Measurements from ENCODE around the gene TBL1Y. TPM values are rescaled to one million over a fixed set of nuclear protein-coding genes. Genes with fewer than 3 reads are reported as not detected.

The TBL1Y gene
- total and polyA plus RNA-seq, 8 donors = 0.08 to 1.3 (median 0.35) TPM; not detected in 4

GRCh38 chrY:7085606-7086005 lies 175.1 kb downstream of the TBL1Y start:
- Histone ChIP-seq H3K36me3 (no peaks in the 10 kb centered on the region), H3K27me3 (no peaks in the 10 kb centered on the region), H3K27ac (no peak overlapping the region), H3K4me1 (no peaks in the 10 kb centered on the region), H3K4me3 (no peak overlapping the region), H3K9me3 (no peaks in the 10 kb centered on the region)
- TF ChIP-seq, protein P1, sequence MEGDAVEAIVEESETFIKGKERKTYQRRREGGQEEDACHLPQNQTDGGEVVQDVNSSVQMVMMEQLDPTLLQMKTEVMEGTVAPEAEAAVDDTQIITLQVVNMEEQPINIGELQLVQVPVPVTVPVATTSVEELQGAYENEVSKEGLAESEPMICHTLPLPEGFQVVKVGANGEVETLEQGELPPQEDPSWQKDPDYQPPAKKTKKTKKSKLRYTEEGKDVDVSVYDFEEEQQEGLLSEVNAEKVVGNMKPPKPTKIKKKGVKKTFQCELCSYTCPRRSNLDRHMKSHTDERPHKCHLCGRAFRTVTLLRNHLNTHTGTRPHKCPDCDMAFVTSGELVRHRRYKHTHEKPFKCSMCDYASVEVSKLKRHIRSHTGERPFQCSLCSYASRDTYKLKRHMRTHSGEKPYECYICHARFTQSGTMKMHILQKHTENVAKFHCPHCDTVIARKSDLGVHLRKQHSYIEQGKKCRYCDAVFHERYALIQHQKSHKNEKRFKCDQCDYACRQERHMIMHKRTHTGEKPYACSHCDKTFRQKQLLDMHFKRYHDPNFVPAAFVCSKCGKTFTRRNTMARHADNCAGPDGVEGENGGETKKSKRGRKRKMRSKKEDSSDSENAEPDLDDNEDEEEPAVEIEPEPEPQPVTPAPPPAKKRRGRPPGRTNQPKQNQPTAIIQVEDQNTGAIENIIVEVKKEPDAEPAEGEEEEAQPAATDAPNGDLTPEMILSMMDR (IDR thresholded peaks at IDR 0.05) = peak in 1 of 7 experiments; percentile 48
- TF ChIP-seq POLR2AphosphoS5 (IDR thresholded peaks at IDR 0.05) = no peak
- intact Hi-C loops (cut with DNase I; ENCODE audit: low total_unique reads) = no loop called here
- WGBS, 5 donors = 4 to 7% (median 4%) methylated on average over 8 to 10 of the region's 10 CpGs; no CpG with 5 or more reads in 2 of the 5 donors
- no peak for DNase-seq

- H3K4me1 ChIP-seq = no peaks in the 10 kb centered on the region
- 80 to 95% (median 94%) methylated on average over 1 of the region's 1 CpG; no CpG with 5 or more reads in 2 of the 5 donors for WGBS, 5 donors
- no peak for TF ChIP-seq EP300 (IDR thresholded peaks at IDR 0.05)
- TF ChIP-seq, protein P1 (IDR thresholded peaks at IDR 0.05) = no peak
- TF ChIP-seq POLR2AphosphoS5 (IDR thresholded peaks at IDR 0.05) = no peak
- no peak for TF ChIP-seq POLR2A (IDR thresholded peaks at IDR 0.05)
- intact Hi-C loops (cut with DNase I; ENCODE audit: low total_unique reads) = no loop called here
- no peaks in the 10 kb centered on the region for H3K27me3 ChIP-seq
- no peak overlapping the region for H3K27ac ChIP-seq
- no peaks in the 10 kb centered on the region for H3K9me3 ChIP-seq
- H3K4me3 ChIP-seq = no peak overlapping the region
- no peak for DNase-seq
- H3K36me3 ChIP-seq = no peaks in the 10 kb centered on the region
These were observed 182.3 kb downstream of the TBL1Y start for GRCh38 chrY:7092836-7093235.

DNA sequence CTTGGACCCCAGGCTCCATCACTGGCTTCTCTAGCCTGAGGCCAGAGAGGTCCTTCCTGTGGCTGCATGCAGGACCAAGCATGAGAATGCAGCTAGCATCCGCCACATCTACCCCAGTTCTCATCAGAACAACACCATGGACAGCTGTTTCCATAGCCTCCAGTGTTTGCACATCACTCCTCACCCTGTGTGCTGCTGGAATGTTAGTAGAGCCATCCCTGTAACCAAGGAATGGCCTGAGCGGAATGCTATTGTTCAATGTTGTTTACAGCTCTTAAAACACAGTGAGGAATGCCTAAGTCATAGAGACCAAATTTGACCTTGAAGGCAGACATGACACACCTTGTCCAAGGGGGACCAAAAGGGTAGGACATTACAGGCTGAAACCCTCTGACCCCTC lies 183.9 kb downstream of the TBL1Y start:
- no peak overlapping the region for H3K27ac ChIP-seq
- no peaks in the 10 kb centered on the region for H3K36me3 ChIP-seq
- no peak for TF ChIP-seq EP300 (IDR thresholded peaks at IDR 0.05)
- TF ChIP-seq POLR2A (IDR thresholded peaks at IDR 0.05) = no peak
- TF ChIP-seq, protein P1 (IDR thresholded peaks at IDR 0.05) = no peak
- no peak for TF ChIP-seq POLR2AphosphoS5 (IDR thresholded peaks at IDR 0.05)
- H3K4me3 ChIP-seq = no peak overlapping the region
- DNase-seq = no peak
- intact Hi-C loops (cut with DNase I; ENCODE audit: low total_unique reads) = no loop called here
- H3K9me3 ChIP-seq = no peaks in the 10 kb centered on the region
- 86 to 98% (median 92%) methylated on average over 2 of the region's 2 CpGs; no CpG with 5 or more reads in 2 of the 5 donors for WGBS, 5 donors
- H3K4me1 ChIP-seq = no peaks in the 10 kb centered on the region
- no peaks in the 10 kb centered on the region for H3K27me3 ChIP-seq

DNA sequence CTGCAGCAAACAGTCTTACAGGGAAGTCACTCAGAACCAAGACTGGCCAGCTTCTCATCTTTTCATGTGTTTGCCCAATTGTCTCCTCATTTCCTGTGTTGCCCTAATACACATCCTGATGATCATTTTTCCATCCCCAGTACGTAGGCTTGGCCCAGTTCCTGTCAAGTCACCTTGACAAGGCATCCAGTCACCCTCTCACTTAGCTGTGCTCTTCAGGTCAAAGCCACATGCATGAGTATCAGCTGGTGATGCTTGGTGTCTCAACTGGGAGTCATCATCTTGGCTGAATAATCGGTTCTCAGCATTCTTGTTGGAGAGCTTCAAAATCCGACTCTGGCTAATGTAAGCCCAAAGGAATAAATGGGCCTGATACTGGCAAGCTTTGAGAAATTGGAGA lies 186.5 kb downstream of the TBL1Y start:
- no peaks in the 10 kb centered on the region for H3K9me3 ChIP-seq
- WGBS, 5 donors = 89 to 93% (median 91%) methylated on average over 3 of the region's 3 CpGs; no CpG with 5 or more reads in 2 of the 5 donors

More for the DNA sequence above, 186.5 kb downstream of the TBL1Y start:
- H3K36me3 ChIP-seq = no peaks in the 10 kb centered on the region
- TF ChIP-seq POLR2AphosphoS5 (IDR thresholded peaks at IDR 0.05) (no peak), EP300 (IDR thresholded peaks at IDR 0.05) (no peak), POLR2A (IDR thresholded peaks at IDR 0.05) (no peak)
- TF ChIP-seq, protein P1 (IDR thresholded peaks at IDR 0.05) = no peak
- no peak overlapping the region for H3K4me3 ChIP-seq
- no peaks in the 10 kb centered on the region for H3K27me3 ChIP-seq
- intact Hi-C loops (cut with DNase I; ENCODE audit: low total_unique reads) = no loop called here
- no peak for DNase-seq
- no peaks in the 10 kb centered on the region for H3K4me1 ChIP-seq
- H3K27ac ChIP-seq = no peak overlapping the region

All from stomach (tissue), 9 donors.